ENCODE measurements around the gene SLC22A5. TPM values are rescaled to one million over a fixed set of nuclear protein-coding genes. Genes with fewer than 3 reads are reported as not detected.

SLC22A5 gene
- total RNA-seq, 4 donors from 2014 or later, result 25.6 to 152 (median 110) TPM

GRCh38 chr5:132325691-132326090 lies 43.8 kb upstream of the SLC22A5 start:
- TF ChIP-seq POLR2A (IDR thresholded peaks at IDR 0.05), result no peak
- TF ChIP-seq, protein P1, sequence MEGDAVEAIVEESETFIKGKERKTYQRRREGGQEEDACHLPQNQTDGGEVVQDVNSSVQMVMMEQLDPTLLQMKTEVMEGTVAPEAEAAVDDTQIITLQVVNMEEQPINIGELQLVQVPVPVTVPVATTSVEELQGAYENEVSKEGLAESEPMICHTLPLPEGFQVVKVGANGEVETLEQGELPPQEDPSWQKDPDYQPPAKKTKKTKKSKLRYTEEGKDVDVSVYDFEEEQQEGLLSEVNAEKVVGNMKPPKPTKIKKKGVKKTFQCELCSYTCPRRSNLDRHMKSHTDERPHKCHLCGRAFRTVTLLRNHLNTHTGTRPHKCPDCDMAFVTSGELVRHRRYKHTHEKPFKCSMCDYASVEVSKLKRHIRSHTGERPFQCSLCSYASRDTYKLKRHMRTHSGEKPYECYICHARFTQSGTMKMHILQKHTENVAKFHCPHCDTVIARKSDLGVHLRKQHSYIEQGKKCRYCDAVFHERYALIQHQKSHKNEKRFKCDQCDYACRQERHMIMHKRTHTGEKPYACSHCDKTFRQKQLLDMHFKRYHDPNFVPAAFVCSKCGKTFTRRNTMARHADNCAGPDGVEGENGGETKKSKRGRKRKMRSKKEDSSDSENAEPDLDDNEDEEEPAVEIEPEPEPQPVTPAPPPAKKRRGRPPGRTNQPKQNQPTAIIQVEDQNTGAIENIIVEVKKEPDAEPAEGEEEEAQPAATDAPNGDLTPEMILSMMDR (IDR thresholded peaks at IDR 0.05), result no peak
- H3K9me3 ChIP-seq, result no peaks in the 10 kb centered on the region
- no peak for DNase-seq
- no peak overlapping the region for H3K4me3 ChIP-seq
- peaks cover 0 to 35% (median 0%) of the 10 kb centered on the region in 3 donors for H3K36me3 ChIP-seq
- peaks cover 0 to 7% (median 0%) of the 10 kb centered on the region in 4 donors for H3K4me1 ChIP-seq
- no peak overlapping the region for H3K27ac ChIP-seq
- H3K27me3 ChIP-seq, result no peaks in the 10 kb centered on the region

GRCh38 chr5:132327252-132327955 lies 42.1 kb upstream of the SLC22A5 start:
- no peak for DNase-seq
- TF ChIP-seq POLR2A (IDR thresholded peaks at IDR 0.05), result no peak
- TF ChIP-seq, protein P1 (IDR thresholded peaks at IDR 0.05), result no peak
- Histone ChIP-seq H3K4me3 (no peak overlapping the region), H3K9me3 (no peaks in the 10 kb centered on the region), H3K4me1 (no peaks in the 10 kb centered on the region), H3K27ac (no peak overlapping the region), H3K36me3 (peaks cover 0 to 46% (median 0%) of the 10 kb centered on the region in 3 donors), H3K27me3 (no peaks in the 10 kb centered on the region)

- H3K36me3 ChIP-seq, result peaks cover 0 to 27% (median 0%) of the 10 kb centered on the region in 3 donors
- H3K9me3 ChIP-seq, result no peaks in the 10 kb centered on the region
- peak overlapping the region in 1 of 4 donors; percentile 32 for H3K27ac ChIP-seq
- H3K4me3 ChIP-seq, result no peak overlapping the region
- no peaks in the 10 kb centered on the region for H3K4me1 ChIP-seq
- H3K27me3 ChIP-seq, result no peaks in the 10 kb centered on the region
- TF ChIP-seq POLR2A (IDR thresholded peaks at IDR 0.05), result no peak
- TF ChIP-seq, protein P1 (IDR thresholded peaks at IDR 0.05), result no peak
- no peak for DNase-seq
These were observed 34.7 kb upstream of the SLC22A5 start for GRCh38 chr5:132334812-132335211.

GRCh38 chr5:132335402-132335801 lies 34.1 kb upstream of the SLC22A5 start:
- H3K9me3 ChIP-seq, result no peaks in the 10 kb centered on the region
- no peaks in the 10 kb centered on the region for H3K4me1 ChIP-seq
- no peaks in the 10 kb centered on the region for H3K27me3 ChIP-seq
- no peak for DNase-seq
- no peak overlapping the region for H3K4me3 ChIP-seq
- no peak overlapping the region for H3K27ac ChIP-seq
- H3K36me3 ChIP-seq, result peaks cover 0 to 24% (median 0%) of the 10 kb centered on the region in 3 donors
- TF ChIP-seq, protein P1 (IDR thresholded peaks at IDR 0.05), result no peak
- no peak for TF ChIP-seq POLR2A (IDR thresholded peaks at IDR 0.05)

- H3K27ac ChIP-seq, result no peak overlapping the region
- no peaks in the 10 kb centered on the region for H3K9me3 ChIP-seq
- DNase-seq, result no peak
- H3K4me1 ChIP-seq, result no peaks in the 10 kb centered on the region
- peaks cover 0 to 9% (median 0%) of the 10 kb centered on the region in 3 donors for H3K36me3 ChIP-seq
- no peak for TF ChIP-seq POLR2A (IDR thresholded peaks at IDR 0.05)
- TF ChIP-seq, protein P1 (IDR thresholded peaks at IDR 0.05), result no peak
- no peaks in the 10 kb centered on the region for H3K27me3 ChIP-seq
- no peak overlapping the region for H3K4me3 ChIP-seq
These were observed 30.0 kb upstream of the SLC22A5 start for GRCh38 chr5:132339502-132339901.

All from Peyer's patch (tissue), 4 donors.